HG03159 (cell line): ENCODE measurements around the gene PLXDC2.
"Not testable (repeated sequence)": the region's sequence is repeated elsewhere in the genome, so short reads cannot be mapped to it uniquely, and the experiment has no call there.

ENCODE experiments used
- ATAC-seq: cut with Tn5 transposase; IDR thresholded peaks from one replicate; pipeline ENCODE4 v1.9.1; 2021; ENCODE audit warnings: mild to moderate bottlenecking, moderate library complexity; ENCODE audit not compliant: unreplicated experiment

The PLXDC2 gene

GRCh38 chr10:20013991-20014750, 197.9 kb downstream of the PLXDC2 start:
- no peak for ATAC-seq

GRCh38 chr10:20017961-20018360, 201.7 kb downstream of the PLXDC2 start:
- no peak for ATAC-seq

- no peak for ATAC-seq
Observed at GRCh38 chr10:20020677-20021076, 204.4 kb downstream of the PLXDC2 start.

GRCh38 chr10:20029523-20029922, 213.3 kb downstream of the PLXDC2 start:
- no peak for ATAC-seq

GRCh38 chr10:20033476-20033875, 217.2 kb downstream of the PLXDC2 start:
- ATAC-seq, result no peak

GRCh38 chr10:20034732-20035131, 218.5 kb downstream of the PLXDC2 start:
- no peak for ATAC-seq

- ATAC-seq, result no peak
Observed at GRCh38 chr10:20040012-20040411, 223.8 kb downstream of the PLXDC2 start.

DNA sequence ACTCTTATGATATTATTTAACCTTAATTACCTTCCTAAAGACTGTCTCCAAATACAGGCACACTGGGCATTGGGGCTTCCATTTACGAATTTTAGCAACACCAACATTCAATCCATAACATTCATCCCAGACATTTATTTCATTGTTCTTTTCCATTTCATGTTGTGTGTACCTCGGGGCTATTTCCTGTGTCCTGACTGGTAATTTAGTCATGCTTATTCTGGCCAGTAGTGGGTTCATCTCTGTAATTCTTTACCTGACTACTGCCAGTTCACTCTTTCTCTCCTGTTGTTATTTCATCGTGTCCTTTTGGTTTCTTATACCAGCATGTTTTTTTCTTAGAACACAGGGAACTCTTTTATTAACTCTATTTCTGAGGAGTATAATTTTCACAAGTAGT, 225.7 kb downstream of the PLXDC2 start:
- no peak for ATAC-seq

DNA sequence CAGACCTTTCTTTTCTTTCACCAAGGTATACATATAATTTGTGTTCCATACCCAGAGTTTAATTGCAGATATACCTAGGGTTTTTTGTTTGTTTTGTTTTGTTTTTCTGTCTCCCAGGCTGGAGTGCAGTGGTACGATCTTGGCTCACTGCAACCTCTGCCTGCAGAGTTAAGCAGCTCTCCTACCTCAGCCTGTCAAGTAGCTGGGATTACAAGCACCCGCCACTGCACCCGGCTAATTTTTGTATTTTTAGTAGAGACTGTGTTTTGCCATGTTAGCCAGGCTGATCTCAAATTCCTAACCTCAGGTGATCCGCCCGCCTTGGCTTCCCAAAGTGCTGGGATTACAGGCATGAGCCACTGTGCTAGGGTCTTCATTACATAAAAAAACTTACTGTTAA, 228.9 kb downstream of the PLXDC2 start:
- ATAC-seq, result not testable (repeated sequence)

DNA sequence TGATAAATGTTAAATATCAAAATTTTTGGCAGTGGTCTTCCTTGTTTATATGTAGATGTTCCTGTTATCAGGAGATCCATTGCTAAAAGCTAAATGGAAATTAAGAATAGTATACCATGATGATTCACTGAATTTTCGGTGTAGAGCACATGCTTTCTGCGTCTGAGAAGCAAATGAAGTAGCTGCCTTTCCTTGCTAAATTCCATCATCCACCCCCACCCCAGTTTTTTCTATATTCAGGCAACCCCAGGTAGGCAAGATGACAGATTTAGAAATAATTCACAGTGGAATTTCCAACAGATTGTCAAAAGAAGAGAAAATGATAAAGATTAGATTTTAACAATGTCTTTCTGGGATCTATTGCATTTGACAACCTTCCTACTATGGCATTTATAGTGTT, 231.9 kb downstream of the PLXDC2 start:
- no peak for ATAC-seq

DNA sequence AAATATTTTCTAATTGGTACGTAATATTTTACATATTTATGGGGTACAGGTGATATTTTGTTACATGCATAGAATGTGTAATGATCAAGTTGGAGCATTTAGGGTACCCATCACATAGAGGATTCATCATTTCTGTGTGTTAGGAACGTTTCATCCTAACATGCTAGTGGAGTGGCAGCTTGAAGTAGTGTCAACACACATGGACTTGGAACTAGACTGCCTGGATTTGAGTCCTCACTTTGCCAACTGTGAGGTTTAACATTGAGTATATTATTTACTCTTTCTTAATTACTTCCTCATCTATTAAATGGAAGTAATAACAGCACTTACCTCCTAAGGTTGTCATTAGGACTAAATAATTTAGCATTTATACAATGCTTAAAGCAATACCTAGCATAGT, 241.9 kb downstream of the PLXDC2 start:
- no peak for ATAC-seq

GRCh38 chr10:20059084-20059835, 243.0 kb downstream of the PLXDC2 start:
- no peak for ATAC-seq

- ATAC-seq, result no peak
Observed at GRCh38 chr10:20065814-20066213, 249.6 kb downstream of the PLXDC2 start.

DNA sequence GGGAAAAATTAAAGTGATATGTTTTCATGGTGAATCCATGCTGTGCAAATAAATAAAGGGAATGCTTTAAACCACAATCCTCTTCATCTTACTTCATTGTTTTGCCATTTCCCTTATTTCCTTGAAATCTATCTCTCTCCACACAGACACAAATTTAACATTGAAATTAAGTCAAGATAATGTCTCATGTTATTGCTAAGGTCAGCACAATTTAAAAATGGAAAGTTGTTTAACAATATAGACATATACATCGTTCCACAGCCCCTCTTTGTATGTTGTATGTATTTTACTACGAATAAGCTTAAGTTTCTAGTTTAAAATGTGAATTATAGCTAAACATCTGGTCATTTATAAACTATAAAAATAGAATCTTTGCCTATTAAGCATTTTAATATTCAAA, 256.9 kb downstream of the PLXDC2 start:
- no peak for ATAC-seq

GRCh38 chr10:20075713-20076112, 259.5 kb downstream of the PLXDC2 start:
- ATAC-seq, result no peak

DNA sequence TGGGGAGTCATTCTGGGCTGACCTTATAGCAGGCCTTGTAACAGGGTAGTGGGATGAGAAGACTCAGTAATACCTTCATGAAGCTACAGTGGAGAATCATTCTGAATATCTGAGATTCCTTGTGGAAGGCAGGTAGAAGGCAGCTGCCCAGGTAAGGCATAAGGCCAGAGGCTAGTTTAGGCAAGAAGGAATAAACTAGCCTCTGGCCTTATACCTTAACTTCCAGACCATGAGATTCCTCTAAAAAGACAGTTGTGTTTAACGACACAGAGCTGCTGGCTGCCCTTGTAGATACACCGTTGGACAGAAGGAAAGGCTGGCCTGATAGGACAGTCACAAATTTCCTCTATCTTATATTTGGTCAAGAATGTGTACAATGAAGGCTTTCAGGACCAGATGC, 268.2 kb downstream of the PLXDC2 start:
- no peak for ATAC-seq

DNA sequence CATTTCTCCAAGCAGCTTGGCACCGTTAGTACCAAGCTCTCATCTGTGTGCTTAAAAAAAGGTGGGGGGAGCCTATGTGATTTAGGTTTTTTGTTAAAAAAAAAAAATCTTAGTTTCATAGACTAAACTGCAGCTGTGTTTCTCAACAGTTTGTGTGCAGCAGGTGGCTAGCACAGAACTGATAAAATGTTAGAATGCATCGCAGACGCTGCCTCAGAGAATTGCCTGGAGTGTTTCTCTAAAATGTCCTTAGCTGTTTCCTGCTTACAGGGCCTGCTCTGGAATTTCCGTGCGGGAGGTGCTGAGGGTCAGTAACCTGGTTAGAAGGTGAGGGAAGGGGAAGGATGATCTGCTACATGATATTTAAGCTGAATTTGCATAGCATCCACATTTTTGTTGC, 268.9 kb downstream of the PLXDC2 start:
- ATAC-seq, result no peak

DNA sequence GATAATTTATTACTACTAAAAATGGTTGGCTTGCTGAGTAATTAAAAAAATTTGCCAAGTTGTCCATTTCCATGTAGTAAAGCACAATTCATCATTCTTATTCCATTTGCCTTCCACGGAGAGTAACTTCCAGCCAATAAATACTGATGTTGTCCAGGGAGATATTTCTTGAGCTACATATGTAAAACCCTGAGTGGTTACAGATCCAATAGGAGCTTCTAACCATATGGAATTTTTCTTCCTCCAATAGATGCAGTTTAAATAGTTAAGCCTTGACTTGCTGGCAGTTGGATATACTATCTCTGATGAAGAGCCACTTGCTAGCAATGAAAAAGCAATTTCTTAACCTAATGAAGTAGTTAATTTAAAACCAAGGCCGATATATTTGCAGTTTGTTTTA, 271.1 kb downstream of the PLXDC2 start:
- ATAC-seq, result no peak

DNA sequence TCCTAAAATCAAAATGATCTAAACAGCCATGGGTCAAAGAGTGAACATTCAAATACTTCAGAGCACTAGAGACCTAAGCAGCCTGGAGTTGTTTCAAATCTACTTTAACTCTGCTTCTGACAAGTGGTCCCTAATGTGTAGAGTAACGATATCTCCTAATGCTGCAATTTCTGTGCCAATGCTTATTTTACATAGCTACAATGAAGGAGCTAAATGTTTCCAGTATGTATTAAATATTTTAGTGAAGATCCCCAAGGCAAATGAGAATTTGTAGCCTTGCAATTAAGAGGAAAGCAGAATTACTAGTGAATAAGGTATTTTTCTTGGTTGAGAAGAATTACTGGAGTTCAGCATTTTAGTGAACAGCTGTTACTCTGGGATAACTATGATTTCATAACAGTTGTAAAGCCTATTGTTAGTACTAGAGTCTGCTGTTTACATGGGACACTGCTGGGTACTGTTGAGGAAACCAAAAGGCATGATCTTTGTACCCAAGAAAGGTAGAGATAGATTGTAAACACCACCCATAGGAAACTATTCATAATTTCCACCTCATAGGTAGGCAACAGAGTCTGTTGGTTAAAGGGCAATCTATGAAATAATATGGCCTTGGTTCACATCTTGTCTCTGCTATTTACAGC, 271.9 kb downstream of the PLXDC2 start:
- no peak for ATAC-seq

DNA sequence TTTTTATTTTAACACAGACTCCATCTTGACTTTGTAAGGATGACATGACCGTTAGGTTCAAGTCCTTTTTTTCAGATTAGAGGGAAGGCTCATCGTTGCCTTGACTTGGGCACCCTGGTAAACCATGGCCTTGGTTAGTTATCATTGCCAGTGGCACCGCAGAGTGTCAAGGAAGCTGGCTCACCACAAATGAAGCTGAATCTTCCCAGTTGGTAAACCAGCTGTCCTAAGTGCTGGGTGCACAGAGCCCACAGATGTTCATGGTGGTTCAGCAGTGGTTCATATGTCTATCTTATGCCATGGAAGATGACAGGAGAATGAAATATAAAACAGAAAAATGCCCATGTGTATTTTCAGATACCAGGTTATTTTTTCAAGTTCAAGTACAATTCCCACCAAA, 273.6 kb downstream of the PLXDC2 start:
- ATAC-seq, result no peak

GRCh38 chr10:20090831-20091230, 274.6 kb downstream of the PLXDC2 start:
- ATAC-seq, result no peak

DNA sequence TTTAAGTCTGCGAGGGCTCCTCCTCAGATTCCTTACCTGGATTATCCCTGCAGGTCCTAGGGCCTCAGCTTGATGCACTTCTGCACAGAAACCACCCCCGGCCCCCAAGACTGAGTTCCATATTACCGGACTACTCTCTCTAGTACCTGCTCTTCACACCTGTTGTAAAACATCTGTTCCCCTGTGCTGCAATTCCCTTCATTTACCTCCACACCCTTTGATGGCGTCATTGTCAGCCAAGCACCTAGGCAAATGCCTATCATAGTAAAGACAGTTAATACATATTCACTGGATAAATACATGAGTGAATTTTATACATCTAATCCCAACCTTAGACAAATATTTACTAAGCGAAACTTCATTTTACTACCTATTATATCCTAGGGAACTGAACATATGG, 275.5 kb downstream of the PLXDC2 start:
- ATAC-seq, result no peak
